ENCODE measurements around the gene RASGRP2. TPM values are rescaled to one million over a fixed set of nuclear protein-coding genes. Genes with fewer than 3 reads are reported as not detected.

RASGRP2 gene
- total and polyA plus RNA-seq, 2 donors (not counting 3 experiments of a cell fraction or from before 2014, with no cell fraction given) = 1.2 to 2.3 TPM

DNA sequence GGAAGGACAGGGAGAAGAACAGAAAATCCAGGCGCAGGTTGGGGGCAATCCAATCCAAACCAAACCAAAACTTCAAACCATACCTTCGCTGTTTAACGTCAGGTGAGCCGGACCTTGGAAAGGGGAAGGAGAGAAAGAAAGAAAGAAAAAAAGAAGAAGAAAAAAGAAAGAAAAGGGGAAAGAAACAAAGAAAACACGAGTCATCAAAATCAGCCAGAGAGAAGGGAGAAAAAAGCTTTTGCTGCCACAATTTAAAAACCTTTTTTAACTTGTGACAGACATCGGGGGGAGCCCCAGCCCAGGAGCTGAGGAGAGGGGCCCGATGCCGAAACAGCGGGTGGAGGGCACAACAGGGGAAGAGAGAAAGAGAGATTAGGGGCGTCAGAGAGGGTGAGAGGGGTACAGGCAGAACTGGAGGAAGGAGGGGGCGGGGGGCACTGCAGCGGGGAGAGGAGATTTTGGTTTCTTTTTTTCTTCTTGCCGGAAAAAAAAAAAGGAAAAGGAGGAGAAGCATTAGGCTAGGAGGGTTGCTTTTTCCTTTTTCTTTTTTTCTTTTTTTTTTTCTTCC, 51.1 kb downstream of the RASGRP2 start:
- Histone ChIP-seq H3K27ac (ENCODE audit: insufficient read depth, low read depth, low read length) (no peak overlapping the region), H3K9me1 (replicated peaks; ENCODE audit: control insufficient read depth, extremely low read depth, insufficient read depth, low read length) (no peaks in the 10 kb centered on the region), H3K27me3 (ENCODE audit: control insufficient read depth in 2 of 2, insufficient read depth in 2 of 2, low read length in 2 of 2) (peaks cover 17 to 34% of the 10 kb centered on the region in 2 experiments), H2AFZ (ENCODE audit: low read depth, low read length) (no peak overlapping the region), H3K9ac (replicated peaks; ENCODE audit: extremely low read depth, insufficient read depth, low read length) (no peak overlapping the region), H3K4me1 (ENCODE audit: control insufficient read depth, extremely low read depth, insufficient read depth, low read length) (no peaks in the 10 kb centered on the region), H3K4me2 (ENCODE audit: insufficient read depth, low read length) (no peak overlapping the region), H3K4me3 (replicated peaks in 1 of 3; ENCODE audit: insufficient read depth in 1 of 3, low read depth in 1 of 3, low read length in 3 of 3) (no peak overlapping the region), H3K9me3 (replicated peaks; ENCODE audit: control insufficient read depth, insufficient read depth, low read length) (no peaks in the 10 kb centered on the region), H3K36me3 (ENCODE audit: control insufficient read depth in 2 of 2, extremely low read depth in 1 of 2, insufficient read depth in 2 of 2, low read length in 2 of 2) (no peaks in the 10 kb centered on the region), H3K79me2 (ENCODE audit: control insufficient read depth, insufficient read depth, low read length) (no peaks in the 10 kb centered on the region), H4K20me1 (replicated peaks; ENCODE audit: control insufficient read depth, extremely low read depth, insufficient read depth, low read length) (no peaks in the 10 kb centered on the region)
- FAIRE-seq = no peak
- ChIA-PET CTCF (interaction anchor here (0.6 to 1.5 kb wide), 2 partner anchors 11 to 13 kb away, joined by 3 to 7 read pairs; no protein-coding TSS in a partner anchor), POLR2A (no interaction called here)
- intact Hi-C loops (cut with micrococcal nuclease) = no loop called here
- no TSS peak for BruUV-seq (replicated peaks)
- TF ChIP-seq POLR2AphosphoS5 (IDR thresholded peaks at IDR 0.05; ENCODE audit: insufficient read depth, low read depth, low read length) (no peak), EZH2 (IDR thresholded peaks at IDR 0.05; ENCODE audit: borderline replicate concordance, low read depth, low read length, severe bottlenecking) (no peak), POLR2A (IDR thresholded peaks at IDR 0.05; ENCODE audit: low read depth, low read length) (no peak), JUN (IDR thresholded peaks at IDR 0.05; ENCODE audit: borderline replicate concordance, insufficient read depth, insufficient read length, low read depth) (no peak), GATA2 (IDR thresholded peaks at IDR 0.05; ENCODE audit: insufficient read depth, insufficient read length, low read depth, low read length) (no peak), FOS (IDR thresholded peaks at IDR 0.05; ENCODE audit: borderline replicate concordance, insufficient read depth, low read length) (no peak), MYC (IDR thresholded peaks at IDR 0.05; ENCODE audit: low read depth, low read length) (no peak)
- TF ChIP-seq, protein P1, sequence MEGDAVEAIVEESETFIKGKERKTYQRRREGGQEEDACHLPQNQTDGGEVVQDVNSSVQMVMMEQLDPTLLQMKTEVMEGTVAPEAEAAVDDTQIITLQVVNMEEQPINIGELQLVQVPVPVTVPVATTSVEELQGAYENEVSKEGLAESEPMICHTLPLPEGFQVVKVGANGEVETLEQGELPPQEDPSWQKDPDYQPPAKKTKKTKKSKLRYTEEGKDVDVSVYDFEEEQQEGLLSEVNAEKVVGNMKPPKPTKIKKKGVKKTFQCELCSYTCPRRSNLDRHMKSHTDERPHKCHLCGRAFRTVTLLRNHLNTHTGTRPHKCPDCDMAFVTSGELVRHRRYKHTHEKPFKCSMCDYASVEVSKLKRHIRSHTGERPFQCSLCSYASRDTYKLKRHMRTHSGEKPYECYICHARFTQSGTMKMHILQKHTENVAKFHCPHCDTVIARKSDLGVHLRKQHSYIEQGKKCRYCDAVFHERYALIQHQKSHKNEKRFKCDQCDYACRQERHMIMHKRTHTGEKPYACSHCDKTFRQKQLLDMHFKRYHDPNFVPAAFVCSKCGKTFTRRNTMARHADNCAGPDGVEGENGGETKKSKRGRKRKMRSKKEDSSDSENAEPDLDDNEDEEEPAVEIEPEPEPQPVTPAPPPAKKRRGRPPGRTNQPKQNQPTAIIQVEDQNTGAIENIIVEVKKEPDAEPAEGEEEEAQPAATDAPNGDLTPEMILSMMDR (IDR thresholded peaks at IDR 0.05; ENCODE audit: extremely low read depth in 1 of 2, insufficient read depth in 1 of 2, low read depth in 1 of 2, low read length in 2 of 2) = no peak
- TF ChIP-seq, protein P2, sequence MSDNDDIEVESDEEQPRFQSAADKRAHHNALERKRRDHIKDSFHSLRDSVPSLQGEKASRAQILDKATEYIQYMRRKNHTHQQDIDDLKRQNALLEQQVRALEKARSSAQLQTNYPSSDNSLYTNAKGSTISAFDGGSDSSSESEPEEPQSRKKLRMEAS (IDR thresholded peaks at IDR 0.05; ENCODE audit: insufficient read depth, insufficient read length) = no peak
- DNase-seq (ENCODE audit: low read depth, low spot score) = no peak
- dilution Hi-C loops (cut with MboI; ENCODE audit: extremely low pct_ligation_motif_present, low sequenced_read_pairs) = no loop called here
